Measurements from ENCODE around the gene ARRDC2. TPM values are rescaled to one million over a fixed set of nuclear protein-coding genes. Genes with fewer than 3 reads are reported as not detected.

Gene ARRDC2
- total and polyA plus RNA-seq, 9 of the 15 experiments (the other 6 are each of a cell fraction or from before 2014, with no cell fraction given) = 1.9 to 27.4 (median 15.2) TPM

Small RNA genes within 50 kb of the gene (small RNA-seq; reads per million reads assigned to genes)
- not detected for gene RNA5SP468

Other genes with a start within 250 kb of the ARRDC2 start
Only the 7 nearest of the 14 such genes appear.
- gene RPL18A, start 148.3 kb upstream of the ARRDC2 start, total RNA-seq (2014; rRNA removed) = 2,735 and 3,133 TPM in 2 replicates
- gene RPL18A, start 148.3 kb upstream of the ARRDC2 start, total RNA-seq (2014; rRNA removed; fragmentation: Illumina TruSeq; extraction: Trizol) = 557 and 626 TPM in 2 replicates
- 1,801 and 1,895 TPM in 2 replicates for gene RPL18A, start 148.3 kb upstream of the ARRDC2 start, total RNA-seq (2015; rRNA removed; fragmentation: Illumina TruSeq; extraction: Trizol)
- 2,882 and 3,018 TPM in 2 replicates for gene RPL18A, start 148.3 kb upstream of the ARRDC2 start, total RNA-seq (2021)
- 881 and 1,270 TPM in 2 replicates for gene RPL18A, start 148.3 kb upstream of the ARRDC2 start, polyA plus RNA-seq (2011; rRNA removed)
- 1,947 and 3,139 TPM in 2 replicates for gene RPL18A, start 148.3 kb upstream of the ARRDC2 start, polyA plus RNA-seq (2014; fragmentation: Illumina TruSeq; extraction: Trizol)
- 1,000 to 10,000 TPM; 1,130 to 1,273 TPM for gene RPL18A, start 148.3 kb upstream of the ARRDC2 start, polyA plus RNA-seq (2014; fragmentation: Nextera tagmentation; extraction: Ambion mirVana)
- gene RPL18A, start 148.3 kb upstream of the ARRDC2 start, polyA plus RNA-seq (2014; rRNA removed) = 2,069 and 2,216 TPM in 2 replicates
- gene SLC5A5, start 136.2 kb upstream of the ARRDC2 start, total RNA-seq (2014; rRNA removed) = 0.33 and 0.73 TPM in 2 replicates
- gene SLC5A5, start 136.2 kb upstream of the ARRDC2 start, total RNA-seq (2014; rRNA removed; fragmentation: Illumina TruSeq; extraction: Trizol) = 0.13 and 0.18 TPM in 2 replicates
- gene SLC5A5, start 136.2 kb upstream of the ARRDC2 start, total RNA-seq (2015; rRNA removed; fragmentation: Illumina TruSeq; extraction: Trizol) = 0.11 and 0.29 TPM in 2 replicates
- gene SLC5A5, start 136.2 kb upstream of the ARRDC2 start, total RNA-seq (2021) = 0.25 and 0.29 TPM in 2 replicates
- 0.05 and 0.20 TPM in 2 replicates for gene SLC5A5, start 136.2 kb upstream of the ARRDC2 start, polyA plus RNA-seq (2011; rRNA removed)
- 0.21 and 0.29 TPM in 2 replicates for gene SLC5A5, start 136.2 kb upstream of the ARRDC2 start, polyA plus RNA-seq (2014; fragmentation: Illumina TruSeq; extraction: Trizol)
- under 1 TPM; 0.10 to 0.23 TPM for gene SLC5A5, start 136.2 kb upstream of the ARRDC2 start, polyA plus RNA-seq (2014; fragmentation: Nextera tagmentation; extraction: Ambion mirVana)
- gene SLC5A5, start 136.2 kb upstream of the ARRDC2 start, polyA plus RNA-seq (2014; rRNA removed) = 0.09 and 0.38 TPM in 2 replicates
- 150 and 197 TPM in 2 replicates for gene CCDC124, start 75.2 kb upstream of the ARRDC2 start, total RNA-seq (2014; rRNA removed)
- gene CCDC124, start 75.2 kb upstream of the ARRDC2 start, total RNA-seq (2014; rRNA removed; fragmentation: Illumina TruSeq; extraction: Trizol) = 4.1 and 5.8 TPM in 2 replicates
- gene CCDC124, start 75.2 kb upstream of the ARRDC2 start, total RNA-seq (2015; rRNA removed; fragmentation: Illumina TruSeq; extraction: Trizol) = 38.5 and 40.5 TPM in 2 replicates
- 145 and 149 TPM in 2 replicates for gene CCDC124, start 75.2 kb upstream of the ARRDC2 start, total RNA-seq (2021)
- 38.0 and 40.1 TPM in 2 replicates for gene CCDC124, start 75.2 kb upstream of the ARRDC2 start, polyA plus RNA-seq (2011; rRNA removed)
- 28.1 and 97.0 TPM in 2 replicates for gene CCDC124, start 75.2 kb upstream of the ARRDC2 start, polyA plus RNA-seq (2014; fragmentation: Illumina TruSeq; extraction: Trizol)
- 10 to 100 TPM in 1 of 2 experiments, 1 to 10 TPM in 1; 6.6 to 19.4 TPM for gene CCDC124, start 75.2 kb upstream of the ARRDC2 start, polyA plus RNA-seq (2014; fragmentation: Nextera tagmentation; extraction: Ambion mirVana)
- 213 and 234 TPM in 2 replicates for gene CCDC124, start 75.2 kb upstream of the ARRDC2 start, polyA plus RNA-seq (2014; rRNA removed)
- 1.4 and 5.2 TPM in 2 replicates for gene KCNN1, start 41.1 kb upstream of the ARRDC2 start, total RNA-seq (2014; rRNA removed)
- 0.22 and 0.33 TPM in 2 replicates for gene KCNN1, start 41.1 kb upstream of the ARRDC2 start, total RNA-seq (2014; rRNA removed; fragmentation: Illumina TruSeq; extraction: Trizol)
- gene KCNN1, start 41.1 kb upstream of the ARRDC2 start, total RNA-seq (2015; rRNA removed; fragmentation: Illumina TruSeq; extraction: Trizol) = 0.72 and 0.98 TPM in 2 replicates
- gene KCNN1, start 41.1 kb upstream of the ARRDC2 start, total RNA-seq (2021) = 4.7 and 6.2 TPM in 2 replicates
- 1.4 and 2.9 TPM in 2 replicates for gene KCNN1, start 41.1 kb upstream of the ARRDC2 start, polyA plus RNA-seq (2011; rRNA removed)
- 0.25 and 1.1 TPM in 2 replicates for gene KCNN1, start 41.1 kb upstream of the ARRDC2 start, polyA plus RNA-seq (2014; fragmentation: Illumina TruSeq; extraction: Trizol)
- under 1 TPM; 0.01 to 0.04 TPM for gene KCNN1, start 41.1 kb upstream of the ARRDC2 start, polyA plus RNA-seq (2014; fragmentation: Nextera tagmentation; extraction: Ambion mirVana)
- 1.3 and 3.2 TPM in 2 replicates for gene KCNN1, start 41.1 kb upstream of the ARRDC2 start, polyA plus RNA-seq (2014; rRNA removed)
- gene IL12RB1, start 78.8 kb downstream of the ARRDC2 start, total RNA-seq (2014; rRNA removed) = not detected in 2 replicates
- gene IL12RB1, start 78.8 kb downstream of the ARRDC2 start, total RNA-seq (2014; rRNA removed; fragmentation: Illumina TruSeq; extraction: Trizol) = not detected in 2 replicates
- not detected in 2 replicates for gene IL12RB1, start 78.8 kb downstream of the ARRDC2 start, total RNA-seq (2015; rRNA removed; fragmentation: Illumina TruSeq; extraction: Trizol)
- gene IL12RB1, start 78.8 kb downstream of the ARRDC2 start, total RNA-seq (2021) = 0.07 and 0.09 TPM in 2 replicates
- gene IL12RB1, start 78.8 kb downstream of the ARRDC2 start, polyA plus RNA-seq (2011; rRNA removed) = 0.07 TPM in 1 of 2 replicates, not detected in the other
- not detected in 2 replicates for gene IL12RB1, start 78.8 kb downstream of the ARRDC2 start, polyA plus RNA-seq (2014; fragmentation: Illumina TruSeq; extraction: Trizol)
- gene IL12RB1, start 78.8 kb downstream of the ARRDC2 start, polyA plus RNA-seq (2014; fragmentation: Nextera tagmentation; extraction: Ambion mirVana) = under 1 TPM in 1 of 2 experiments, not detected in 1; 0.04 TPM
- 0.05 TPM in 1 of 2 replicates, not detected in the other for gene IL12RB1, start 78.8 kb downstream of the ARRDC2 start, polyA plus RNA-seq (2014; rRNA removed)
- 2.4 and 3.4 TPM in 2 replicates for gene MAST3, start 89.6 kb downstream of the ARRDC2 start, total RNA-seq (2014; rRNA removed)
- 0.99 and 1.3 TPM in 2 replicates for gene MAST3, start 89.6 kb downstream of the ARRDC2 start, total RNA-seq (2014; rRNA removed; fragmentation: Illumina TruSeq; extraction: Trizol)
- gene MAST3, start 89.6 kb downstream of the ARRDC2 start, total RNA-seq (2015; rRNA removed; fragmentation: Illumina TruSeq; extraction: Trizol) = 1.7 and 2.0 TPM in 2 replicates
- 9.9 and 11.8 TPM in 2 replicates for gene MAST3, start 89.6 kb downstream of the ARRDC2 start, total RNA-seq (2021)
- 1.5 and 2.9 TPM in 2 replicates for gene MAST3, start 89.6 kb downstream of the ARRDC2 start, polyA plus RNA-seq (2011; rRNA removed)
- gene MAST3, start 89.6 kb downstream of the ARRDC2 start, polyA plus RNA-seq (2014; fragmentation: Illumina TruSeq; extraction: Trizol) = 3.4 and 4.2 TPM in 2 replicates
- 1 to 10 TPM in 1 of 2 experiments, under 1 TPM in 1; 0.94 to 2.5 TPM for gene MAST3, start 89.6 kb downstream of the ARRDC2 start, polyA plus RNA-seq (2014; fragmentation: Nextera tagmentation; extraction: Ambion mirVana)
- gene MAST3, start 89.6 kb downstream of the ARRDC2 start, polyA plus RNA-seq (2014; rRNA removed) = 3.4 and 3.7 TPM in 2 replicates
- 10.8 and 15.3 TPM in 2 replicates for gene PIK3R2, start 145.0 kb downstream of the ARRDC2 start, total RNA-seq (2014; rRNA removed)
- 3.3 and 4.7 TPM in 2 replicates for gene PIK3R2, start 145.0 kb downstream of the ARRDC2 start, total RNA-seq (2014; rRNA removed; fragmentation: Illumina TruSeq; extraction: Trizol)
- 6.6 and 6.8 TPM in 2 replicates for gene PIK3R2, start 145.0 kb downstream of the ARRDC2 start, total RNA-seq (2015; rRNA removed; fragmentation: Illumina TruSeq; extraction: Trizol)
- gene PIK3R2, start 145.0 kb downstream of the ARRDC2 start, total RNA-seq (2021) = 37.9 and 41.2 TPM in 2 replicates
- 5.3 and 7.8 TPM in 2 replicates for gene PIK3R2, start 145.0 kb downstream of the ARRDC2 start, polyA plus RNA-seq (2011; rRNA removed)
- 1.5 and 1.6 TPM in 2 replicates for gene PIK3R2, start 145.0 kb downstream of the ARRDC2 start, polyA plus RNA-seq (2014; fragmentation: Illumina TruSeq; extraction: Trizol)
- under 1 TPM; 0.39 to 0.65 TPM for gene PIK3R2, start 145.0 kb downstream of the ARRDC2 start, polyA plus RNA-seq (2014; fragmentation: Nextera tagmentation; extraction: Ambion mirVana)
- gene PIK3R2, start 145.0 kb downstream of the ARRDC2 start, polyA plus RNA-seq (2014; rRNA removed) = 6.1 and 14.0 TPM in 2 replicates